GM11168 (cell line): ENCODE measurements around the gene CFAP251.

Source experiments
- in situ Hi-C: fragments of 300-500 bp; cut with MboI; formaldehyde crosslinking; loops from one replicate; pipeline ENCODE4 v1.12.0; 2022; ENCODE audit warnings: low sequenced_read_pairs; ENCODE audit not compliant: unreplicated experiment

The CFAP251 gene

DNA sequence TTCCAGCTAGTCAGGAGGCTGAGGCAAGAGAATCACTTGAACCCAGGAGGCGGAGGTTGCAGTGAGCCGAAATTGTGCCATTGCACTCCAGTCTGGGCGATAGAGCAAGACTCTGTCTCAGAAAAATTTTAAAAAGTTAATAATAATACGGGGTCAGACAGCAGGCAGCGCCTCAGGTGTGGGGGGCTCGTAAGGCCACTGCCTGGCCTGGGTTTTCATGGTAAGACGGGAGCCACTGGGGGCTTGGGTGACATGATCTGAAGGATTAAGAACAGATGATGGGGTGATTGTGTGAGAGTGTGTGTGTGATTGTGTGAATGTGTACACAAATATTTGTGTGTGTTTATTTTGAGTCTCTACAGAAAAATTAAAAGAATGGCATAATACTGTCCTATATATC lies 126.9 kb downstream of the CFAP251 start:
- in situ Hi-C loops: no loop called here

DNA sequence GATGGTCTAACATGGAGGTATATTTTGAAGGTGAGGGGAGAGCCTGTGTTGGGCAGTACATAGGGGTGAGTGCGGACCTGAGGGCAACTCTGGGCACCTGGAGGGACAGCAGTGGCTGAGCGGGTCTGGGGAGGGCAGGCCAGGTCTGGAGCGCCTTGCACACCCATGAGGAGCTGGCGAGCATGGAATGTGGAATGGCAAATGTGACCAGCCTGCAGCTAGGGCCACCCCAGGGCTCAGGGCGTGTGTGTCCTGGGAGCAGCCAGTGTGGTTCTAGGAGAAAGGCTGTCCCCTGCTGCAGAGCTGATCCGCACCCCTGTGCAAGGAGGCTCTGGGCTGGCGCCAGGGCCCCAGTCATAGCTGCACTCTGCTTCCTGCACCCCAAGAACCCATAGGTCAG lies 127.8 kb downstream of the CFAP251 start:
- in situ Hi-C loops: no loop called here

DNA sequence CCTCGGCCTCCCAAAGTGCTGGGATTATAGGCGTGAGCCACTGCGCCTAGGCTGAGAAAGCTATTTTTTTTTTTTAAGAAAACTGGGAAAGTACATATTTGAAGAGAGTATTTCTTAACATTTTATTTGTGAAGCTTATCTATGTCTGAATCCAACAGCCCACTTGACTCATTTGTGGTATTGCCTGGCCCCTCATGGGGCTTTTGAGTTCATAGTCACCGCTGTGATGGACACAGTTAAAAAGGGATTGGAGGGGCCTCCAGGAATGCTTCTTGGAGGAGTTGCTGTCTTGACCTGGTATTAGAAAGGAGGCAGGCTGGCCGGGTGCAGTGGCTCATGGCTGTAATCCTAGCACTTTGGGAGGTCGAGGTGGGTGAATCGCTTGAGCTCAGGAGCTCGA lies 129.8 kb downstream of the CFAP251 start:
- in situ Hi-C loops: no loop called here

GRCh38 chr12:122049827-122050226 lies 131.4 kb downstream of the CFAP251 start:
- in situ Hi-C loops: loop anchor here (10.0 kb wide), 1 partner anchor 145 kb away; no protein-coding TSS in a partner anchor

DNA sequence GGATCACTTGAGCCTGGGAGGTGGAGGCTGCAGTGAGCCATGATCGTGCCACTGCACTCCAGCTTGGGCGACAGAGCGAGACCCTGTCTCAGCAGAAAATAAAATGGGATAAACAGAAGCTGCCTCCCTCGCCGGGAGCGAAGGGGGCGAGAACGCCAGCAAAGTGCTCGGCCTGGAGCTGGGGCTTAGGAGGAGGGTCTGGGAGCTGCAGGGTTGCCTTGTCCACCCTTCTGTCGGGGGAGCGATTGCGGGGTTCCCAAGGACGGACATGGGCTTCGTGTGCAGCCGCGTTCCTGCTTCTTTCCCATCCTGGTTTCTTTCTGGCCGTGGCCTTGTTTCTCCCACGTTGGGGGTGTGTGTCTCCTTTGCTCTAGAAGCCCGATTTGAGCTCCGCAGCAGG lies 132.3 kb downstream of the CFAP251 start:
- in situ Hi-C loops: loop anchor here (10.0 kb wide), 1 partner anchor 144 kb away; no protein-coding TSS in a partner anchor

DNA sequence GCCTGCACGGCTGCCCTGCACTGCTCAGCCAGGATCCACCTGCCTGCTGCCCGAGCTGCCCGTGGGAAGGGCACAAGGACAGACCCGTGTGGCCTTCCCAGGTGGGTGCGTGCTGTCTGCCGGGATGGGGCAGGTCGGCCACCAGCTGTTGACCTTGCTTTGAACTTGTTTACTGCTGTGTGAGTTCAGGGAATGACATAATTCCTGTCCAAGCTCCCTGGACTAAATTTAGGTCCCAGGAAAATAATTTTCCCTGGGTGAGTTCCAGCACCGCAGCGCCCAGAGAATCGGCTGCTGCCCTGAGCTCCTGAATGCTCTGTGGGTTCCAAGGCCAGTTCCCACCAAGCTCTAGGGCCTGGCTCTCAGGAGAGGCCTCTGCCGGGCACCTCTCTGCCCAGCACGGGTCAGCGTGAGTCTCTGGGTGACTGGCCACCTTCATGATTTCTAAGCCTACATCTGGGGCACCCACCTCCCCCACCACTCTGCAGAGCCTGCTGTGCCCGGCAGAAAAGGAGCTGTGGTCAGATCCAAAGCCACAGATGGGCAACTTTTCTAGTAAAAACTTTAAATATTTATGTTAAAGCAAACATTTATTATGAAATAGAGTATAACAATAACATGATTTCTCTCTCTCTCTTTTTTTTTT lies 133.0 kb downstream of the CFAP251 start:
- in situ Hi-C loops: loop anchor here (10.0 kb wide), 1 partner anchor 143 kb away; no protein-coding TSS in a partner anchor

DNA sequence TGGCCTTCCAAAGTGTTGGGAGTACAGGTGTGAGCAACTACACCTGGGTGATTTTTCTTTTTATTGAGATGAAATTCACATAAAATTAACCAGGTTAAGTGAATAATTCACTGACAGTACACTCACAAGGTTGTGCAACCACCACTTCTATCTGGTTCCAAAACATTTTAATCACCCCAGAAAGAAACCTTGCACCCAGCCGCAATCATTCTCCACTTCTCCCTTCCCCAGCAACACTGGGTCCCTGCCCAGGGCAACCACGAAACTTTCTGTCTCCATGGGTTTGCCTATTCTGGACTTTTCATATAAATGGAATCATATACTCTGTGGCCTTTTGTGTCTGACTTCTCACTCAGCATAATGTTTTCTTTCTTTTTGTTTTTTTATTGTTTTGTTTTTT lies 133.9 kb downstream of the CFAP251 start:
- in situ Hi-C loops: loop anchor here (10.0 kb wide), 1 partner anchor 143 kb away; no protein-coding TSS in a partner anchor
